IMR-90 (cell line): ENCODE results near the gene HIVEP1.

Experiments used
- CEBPB ChIP-seq: IDR thresholded peaks from 2 replicates; pipeline ENCODE4 v1.6.1; 2012; ENCODE audit warnings: low read depth, low read length, improper control_type of control experiment
- CTCF ChIP-seq: conservative IDR thresholded peaks from 2 replicates; pipeline ENCODE4 v1.5.1; 2012; ENCODE audit warnings: mild to moderate bottlenecking, low read depth, low read length, improper control_type of control experiment
- MAFK ChIP-seq: IDR thresholded peaks from 2 replicates; pipeline ENCODE4 v1.6.1; 2012; ENCODE audit warnings: low read depth, low read length, improper control_type of control experiment
- POLR2A ChIP-seq: IDR thresholded peaks from 2 replicates; pipeline ENCODE4 v1.6.1; 2012; ENCODE audit warnings: mild to moderate bottlenecking, low read depth, low read length
- RAD21 ChIP-seq: IDR thresholded peaks from 2 replicates; pipeline ENCODE4 v1.6.1; 2012; ENCODE audit warnings: low read length, improper control_type of control experiment
- RCOR1 ChIP-seq: IDR thresholded peaks from 2 replicates; pipeline ENCODE4 v1.6.1; 2012; ENCODE audit warnings: mild to moderate bottlenecking, low read length, improper control_type of control experiment; ENCODE audit not compliant: insufficient replicate concordance
- RFX5 ChIP-seq: IDR thresholded peaks from 2 replicates; pipeline ENCODE4 v1.8.0; 2012; ENCODE audit warnings: low read depth, mild to moderate bottlenecking, low read length, moderate library complexity
- USF2 ChIP-seq: fragments of 150-350 bp; IDR thresholded peaks from 2 replicates; pipeline ENCODE4 v1.6.1; 2017; ENCODE audit warnings: mild to moderate bottlenecking, antibody characterized with exemption, low read length, low read depth

GRCh38 chr6:12129523-12129922 lies 117.4 kb downstream of the HIVEP1 start:
- TF ChIP-seq CTCF (no peak), POLR2A (no peak), CEBPB (no peak), RAD21 (no peak), RFX5 (no peak), MAFK (no peak), USF2 (no peak), RCOR1 (no peak)
